Activated T-helper 17 cell treated with anti-CD3 and anti-CD28 coated beads, Interleukin-2, amount 50 U/mL, for 72 hours (primary cell): ENCODE data around the gene GATA2. TPM values are rescaled to one million over a fixed set of nuclear protein-coding genes. Genes with fewer than 3 reads are reported as not detected.

ENCODE experiments used
- ATAC-seq: fragments of 150-1000 bp; cut with Tn5 transposase; replicated peaks from 2 replicates; pipeline ENCODE4 v1.10.0; 2021; ENCODE audit warnings: mild to moderate bottlenecking, moderate library complexity
- H3K27ac Mint-ChIP-seq: one replicate; pipeline ENCODE4 v1.8.0; 2022; ENCODE audit warnings: mixed read lengths
- H3K27me3 Mint-ChIP-seq: one replicate; pipeline ENCODE4 v1.8.0; 2022; ENCODE audit warnings: mixed read lengths
- H3K36me3 Mint-ChIP-seq: one replicate; pipeline ENCODE4 v1.8.0; 2022; ENCODE audit warnings: low read depth, mild to moderate bottlenecking, mixed read lengths
- H3K4me1 Mint-ChIP-seq: one replicate; pipeline ENCODE4 v1.8.0; 2022; ENCODE audit warnings: mixed read lengths
- H3K4me3 Mint-ChIP-seq: one replicate; pipeline ENCODE4 v1.8.0; 2022; ENCODE audit warnings: mild to moderate bottlenecking, mixed read lengths
- H3K9me3 Mint-ChIP-seq: one replicate; pipeline ENCODE4 v1.8.0; 2022; ENCODE audit warnings: mixed read lengths
- total RNA-seq, 2 donors: library from RNA; stranded (reverse); gene quantifications; one replicate each; pipeline ENCODE4 v1.2.3, GENCODE V29; 2022

GATA2 gene
- total RNA-seq, 2 donors from 2014 or later: 0.17 to 1.1 TPM

DNA sequence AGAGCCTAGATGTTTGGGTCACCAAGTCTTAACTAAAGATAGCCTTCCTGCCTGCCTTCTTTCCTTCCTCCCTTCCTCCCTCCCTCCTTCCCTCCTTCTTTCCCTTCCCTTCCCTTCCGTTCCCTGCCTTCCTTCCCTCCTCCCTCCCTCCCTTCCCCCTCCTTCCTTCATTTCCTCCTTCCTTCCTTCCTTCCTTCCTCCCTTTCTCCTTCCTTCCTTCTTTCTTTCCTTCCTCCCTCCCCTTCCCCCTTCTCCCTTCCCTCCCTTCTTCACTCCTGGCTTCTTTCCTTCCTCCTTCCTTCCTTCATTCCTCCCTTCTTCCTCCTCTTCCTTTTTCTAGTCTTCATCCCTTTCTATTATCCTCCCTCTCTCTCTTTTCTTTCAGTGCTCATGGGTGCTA is 28.3 kb downstream of the GATA2 start:
- Mint-ChIP-seq H3K27ac (no peak overlapping the region), H3K4me1 (peaks cover 14% of the 10 kb centered on the region), H3K27me3 (peaks cover 31% of the 10 kb centered on the region), H3K4me3 (no peak overlapping the region), H3K9me3 (no peaks in the 10 kb centered on the region), H3K36me3 (no peaks in the 10 kb centered on the region)
- ATAC-seq: no peak

DNA sequence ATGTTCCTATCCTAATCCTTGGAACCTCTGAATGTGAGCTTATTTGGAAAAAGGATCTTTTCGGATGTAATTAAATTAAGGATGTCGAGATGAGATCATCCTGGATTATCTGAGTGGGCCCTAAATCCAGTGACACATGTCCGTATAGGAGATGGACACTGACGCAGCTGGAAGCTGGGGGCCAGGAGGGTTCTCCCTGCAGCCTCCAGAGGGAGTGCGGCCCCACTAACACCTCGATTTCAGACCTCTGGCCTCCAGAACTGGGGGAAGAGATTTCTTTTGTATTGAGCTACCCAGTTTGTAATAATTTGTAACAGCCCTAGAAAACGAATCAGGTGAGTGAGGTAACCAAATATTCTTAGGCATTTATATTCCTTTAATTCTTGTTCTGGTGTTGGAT is 28.8 kb downstream of the GATA2 start:
- no peak overlapping the region for H3K27ac Mint-ChIP-seq

DNA sequence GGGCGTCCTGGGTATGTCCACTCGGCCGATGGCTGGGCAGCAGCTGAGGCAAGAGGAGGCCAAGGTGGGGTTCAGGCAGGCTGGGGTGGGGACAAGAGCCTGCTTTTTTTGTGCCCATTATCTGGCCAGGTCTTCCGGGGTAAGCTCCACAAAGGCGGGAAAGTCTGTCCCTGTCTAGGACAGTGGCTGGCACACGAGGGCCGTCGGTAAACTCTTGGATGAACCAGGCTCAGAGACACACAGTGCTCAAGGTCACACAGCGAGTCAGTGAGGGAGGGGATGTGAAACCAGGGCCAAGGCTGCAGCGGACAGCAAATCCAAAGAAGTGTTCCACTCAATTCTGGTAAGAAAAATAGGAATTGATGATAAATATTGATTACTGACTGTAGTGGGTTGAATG is 29.2 kb downstream of the GATA2 start:
- H3K4me3 Mint-ChIP-seq: no peak overlapping the region
- H3K36me3 Mint-ChIP-seq: no peaks in the 10 kb centered on the region
- peaks cover 14% of the 10 kb centered on the region for H3K4me1 Mint-ChIP-seq
- no peak for ATAC-seq
- H3K27me3 Mint-ChIP-seq: peaks cover 31% of the 10 kb centered on the region
- no peak overlapping the region for H3K27ac Mint-ChIP-seq
- H3K9me3 Mint-ChIP-seq: no peaks in the 10 kb centered on the region

More for the DNA sequence above, 28.8 kb downstream of the GATA2 start:
- no peaks in the 10 kb centered on the region for H3K9me3 Mint-ChIP-seq
- peaks cover 31% of the 10 kb centered on the region for H3K27me3 Mint-ChIP-seq
- H3K36me3 Mint-ChIP-seq: no peaks in the 10 kb centered on the region
- peaks cover 14% of the 10 kb centered on the region for H3K4me1 Mint-ChIP-seq
- ATAC-seq: no peak
- no peak overlapping the region for H3K4me3 Mint-ChIP-seq

DNA sequence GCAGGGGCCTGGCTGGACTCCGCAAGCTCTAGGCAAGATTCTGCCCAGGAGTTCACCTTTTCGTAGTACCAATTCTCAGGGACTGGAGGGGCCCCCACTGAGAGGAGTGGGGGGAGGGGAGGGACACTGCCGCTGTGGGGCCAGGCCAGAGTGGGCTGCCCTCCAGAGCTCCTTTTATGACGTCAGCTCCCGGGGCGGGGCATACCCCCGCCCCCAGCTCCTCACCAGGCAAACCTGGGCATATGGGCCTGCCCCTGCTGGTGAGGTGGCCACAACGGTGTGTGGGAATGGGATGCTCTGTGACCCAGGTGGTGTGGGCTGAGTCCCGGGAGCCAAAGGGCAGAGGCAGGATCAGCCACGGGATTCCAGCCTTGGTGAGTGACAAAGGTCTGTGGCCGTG is 29.6 kb downstream of the GATA2 start:
- peaks cover 14% of the 10 kb centered on the region for H3K4me1 Mint-ChIP-seq
- no peaks in the 10 kb centered on the region for H3K9me3 Mint-ChIP-seq
- no peak overlapping the region for H3K4me3 Mint-ChIP-seq
- H3K27ac Mint-ChIP-seq: no peak overlapping the region
- H3K36me3 Mint-ChIP-seq: no peaks in the 10 kb centered on the region
- ATAC-seq: no peak
- peaks cover 31% of the 10 kb centered on the region for H3K27me3 Mint-ChIP-seq

DNA sequence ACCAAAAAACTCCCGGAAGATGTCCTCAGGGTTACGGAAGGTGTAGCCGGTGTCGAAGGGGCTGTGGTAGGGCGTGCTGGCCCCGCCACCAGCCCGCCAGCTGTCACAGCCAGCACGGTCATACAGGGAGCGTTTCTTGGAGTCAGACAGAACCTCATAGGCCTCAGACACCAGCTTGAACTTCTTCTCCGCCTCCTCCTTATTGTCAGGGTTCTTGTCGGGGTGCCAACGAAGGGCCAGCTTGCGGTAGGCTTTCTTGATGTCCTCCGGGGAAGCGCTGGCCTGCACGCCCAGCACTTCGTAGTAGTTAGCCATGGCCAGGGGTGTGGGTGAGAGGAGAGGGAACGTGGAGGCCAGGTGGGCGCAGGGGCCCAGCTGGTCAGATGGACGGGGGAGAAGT is 30.1 kb downstream of the GATA2 start:
- no peak for ATAC-seq
- peaks cover 31% of the 10 kb centered on the region for H3K27me3 Mint-ChIP-seq
- no peak overlapping the region for H3K27ac Mint-ChIP-seq
- H3K9me3 Mint-ChIP-seq: no peaks in the 10 kb centered on the region
- peaks cover 14% of the 10 kb centered on the region for H3K4me1 Mint-ChIP-seq
- H3K36me3 Mint-ChIP-seq: no peaks in the 10 kb centered on the region
- no peak overlapping the region for H3K4me3 Mint-ChIP-seq

DNA sequence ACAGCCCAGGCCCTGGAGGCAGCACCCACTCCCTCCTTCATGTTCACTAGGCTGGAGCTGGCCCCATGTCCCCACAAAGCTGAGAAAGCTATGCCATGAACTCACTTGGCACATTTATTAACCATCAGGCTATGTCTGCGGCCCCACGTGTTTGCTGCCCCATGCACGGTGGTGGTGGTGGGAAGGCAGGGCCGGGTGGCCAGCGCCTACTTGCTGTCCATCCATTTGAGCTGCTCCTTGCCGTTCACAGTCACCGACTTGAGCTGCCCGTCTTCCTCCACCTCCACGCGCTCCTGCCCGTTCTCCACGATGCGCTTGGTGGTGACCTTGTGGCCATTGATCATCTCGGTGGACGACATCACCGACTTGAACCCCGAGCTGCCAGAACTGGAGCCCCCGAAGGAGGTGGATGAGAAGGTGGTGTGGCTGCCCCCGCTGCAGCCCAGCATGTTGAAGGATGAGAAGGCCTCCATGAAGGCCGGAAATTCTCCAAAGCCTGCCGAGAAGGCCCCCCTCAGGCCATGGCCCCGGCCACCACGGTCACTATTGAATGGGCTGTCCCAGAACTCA is 30.6 kb downstream of the GATA2 start:
- Mint-ChIP-seq H3K9me3 (no peaks in the 10 kb centered on the region), H3K27ac (no peak overlapping the region), H3K36me3 (no peaks in the 10 kb centered on the region), H3K4me1 (peaks cover 12% of the 10 kb centered on the region), H3K27me3 (peaks cover 35% of the 10 kb centered on the region), H3K4me3 (no peak overlapping the region)
- no peak for ATAC-seq

DNA sequence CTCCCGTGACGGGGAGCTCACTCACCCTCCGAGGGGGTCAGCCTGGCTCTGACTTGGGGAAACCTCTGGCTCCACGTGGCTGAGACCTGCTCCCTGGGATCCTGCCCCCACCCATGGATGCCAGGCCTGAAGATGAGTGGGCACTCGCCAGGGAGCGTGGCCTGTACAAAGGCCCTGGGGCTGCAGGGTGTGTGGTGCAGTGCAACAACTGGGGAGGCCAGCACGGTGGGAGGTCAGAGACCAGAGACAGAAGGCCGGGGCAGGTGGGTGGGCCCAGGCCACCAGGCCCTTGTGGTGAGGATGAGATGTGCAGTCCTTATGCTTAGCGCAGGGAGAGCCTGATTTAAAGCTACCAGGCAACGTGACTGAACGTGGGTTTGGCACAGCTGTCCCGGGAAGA is 31.3 kb downstream of the GATA2 start:
- no peak overlapping the region for H3K27ac Mint-ChIP-seq

DNA sequence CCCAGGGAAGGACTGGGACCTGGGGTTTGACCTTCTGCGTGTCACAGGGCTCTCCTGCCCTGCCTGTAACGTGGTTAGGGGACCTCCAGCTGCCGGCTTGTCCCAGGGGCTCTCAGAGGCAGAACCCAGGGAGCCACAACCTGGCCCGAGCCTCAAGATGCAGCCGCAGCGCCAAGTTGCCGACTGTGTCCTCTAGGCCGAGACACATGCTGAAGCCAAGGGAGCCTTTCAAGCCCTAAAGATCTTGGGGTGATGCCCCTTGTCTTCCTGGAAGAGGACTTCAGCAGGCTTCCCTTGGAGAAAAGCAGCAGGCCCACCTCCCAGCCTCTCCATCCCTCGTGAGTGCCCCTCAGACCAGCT is 33.6 kb downstream of the GATA2 start:
- no peak overlapping the region for H3K4me3 Mint-ChIP-seq
- H3K27me3 Mint-ChIP-seq: peaks cover 22% of the 10 kb centered on the region
- H3K27ac Mint-ChIP-seq: no peak overlapping the region
- H3K9me3 Mint-ChIP-seq: no peaks in the 10 kb centered on the region
- H3K4me1 Mint-ChIP-seq: no peaks in the 10 kb centered on the region
- no peak for ATAC-seq
- H3K36me3 Mint-ChIP-seq: no peaks in the 10 kb centered on the region

More for the DNA sequence above, 31.3 kb downstream of the GATA2 start:
- Mint-ChIP-seq H3K36me3 (no peaks in the 10 kb centered on the region), H3K4me1 (peaks cover 5% of the 10 kb centered on the region), H3K9me3 (no peaks in the 10 kb centered on the region), H3K27me3 (peaks cover 28% of the 10 kb centered on the region), H3K4me3 (no peak overlapping the region)
- ATAC-seq: no peak

DNA sequence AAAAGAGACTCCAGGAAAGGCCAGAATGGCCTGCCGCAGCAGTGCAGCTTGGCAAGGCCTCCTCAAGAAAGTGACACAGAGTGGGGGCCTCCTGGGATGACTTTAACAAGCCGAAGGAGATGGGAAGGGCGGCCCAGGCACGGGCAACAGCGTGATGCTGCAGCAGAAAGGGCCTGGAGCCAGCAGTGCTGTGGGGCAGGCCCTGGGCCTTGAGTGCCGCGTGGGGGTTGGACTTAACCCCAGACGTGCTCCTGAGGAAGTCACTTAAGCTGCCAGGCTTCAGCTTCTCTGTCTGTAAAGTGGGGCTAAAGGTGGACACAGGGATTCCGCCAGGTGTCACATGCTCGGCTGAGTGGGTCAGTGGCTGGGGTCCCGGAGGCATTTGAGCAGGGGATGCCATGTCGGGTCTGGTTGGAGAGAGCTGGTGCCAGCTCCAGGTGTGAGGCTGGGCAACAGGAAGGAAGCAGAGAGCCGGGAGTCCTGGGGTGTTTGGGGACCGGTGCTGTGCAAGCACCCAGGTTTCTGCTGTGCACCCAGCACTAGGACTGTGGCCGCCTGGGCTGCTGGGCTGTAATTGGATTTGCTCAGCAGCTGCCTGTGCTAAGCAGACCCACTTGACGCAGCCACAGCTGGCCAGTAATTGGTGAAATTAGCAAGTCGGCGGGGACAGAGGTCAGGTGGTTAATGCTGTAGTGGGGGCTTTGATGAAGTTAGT is 34.1 kb downstream of the GATA2 start:
- Mint-ChIP-seq H3K9me3 (no peaks in the 10 kb centered on the region), H3K4me3 (no peak overlapping the region), H3K27ac (no peak overlapping the region), H3K27me3 (peaks cover 22% of the 10 kb centered on the region), H3K4me1 (no peaks in the 10 kb centered on the region), H3K36me3 (no peaks in the 10 kb centered on the region)
- no peak for ATAC-seq

DNA sequence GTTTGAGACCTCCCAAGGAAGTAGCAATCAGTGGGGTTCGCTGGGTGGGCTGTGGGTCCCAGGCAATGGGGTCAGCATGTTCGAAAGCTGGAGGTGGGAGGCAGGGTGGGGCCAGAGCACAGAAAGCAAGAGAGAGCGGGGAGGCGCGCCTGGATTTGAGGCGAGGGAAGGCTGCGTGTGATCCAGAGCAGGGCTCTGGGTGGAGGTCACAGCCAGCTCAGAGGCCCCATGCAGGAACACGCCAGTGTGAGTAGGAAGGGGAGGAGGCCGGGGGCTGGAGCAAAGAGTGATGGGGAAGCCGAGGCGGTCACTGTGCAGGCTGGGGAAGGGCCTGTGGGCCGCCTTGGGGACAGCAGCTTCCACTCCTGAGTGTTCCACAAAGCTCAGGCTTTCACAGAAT is 35.1 kb downstream of the GATA2 start:
- no peaks in the 10 kb centered on the region for H3K9me3 Mint-ChIP-seq
- H3K27me3 Mint-ChIP-seq: peaks cover 24% of the 10 kb centered on the region
- no peak for ATAC-seq
- H3K4me1 Mint-ChIP-seq: no peaks in the 10 kb centered on the region
- no peak overlapping the region for H3K4me3 Mint-ChIP-seq
- H3K27ac Mint-ChIP-seq: no peak overlapping the region
- no peaks in the 10 kb centered on the region for H3K36me3 Mint-ChIP-seq

DNA sequence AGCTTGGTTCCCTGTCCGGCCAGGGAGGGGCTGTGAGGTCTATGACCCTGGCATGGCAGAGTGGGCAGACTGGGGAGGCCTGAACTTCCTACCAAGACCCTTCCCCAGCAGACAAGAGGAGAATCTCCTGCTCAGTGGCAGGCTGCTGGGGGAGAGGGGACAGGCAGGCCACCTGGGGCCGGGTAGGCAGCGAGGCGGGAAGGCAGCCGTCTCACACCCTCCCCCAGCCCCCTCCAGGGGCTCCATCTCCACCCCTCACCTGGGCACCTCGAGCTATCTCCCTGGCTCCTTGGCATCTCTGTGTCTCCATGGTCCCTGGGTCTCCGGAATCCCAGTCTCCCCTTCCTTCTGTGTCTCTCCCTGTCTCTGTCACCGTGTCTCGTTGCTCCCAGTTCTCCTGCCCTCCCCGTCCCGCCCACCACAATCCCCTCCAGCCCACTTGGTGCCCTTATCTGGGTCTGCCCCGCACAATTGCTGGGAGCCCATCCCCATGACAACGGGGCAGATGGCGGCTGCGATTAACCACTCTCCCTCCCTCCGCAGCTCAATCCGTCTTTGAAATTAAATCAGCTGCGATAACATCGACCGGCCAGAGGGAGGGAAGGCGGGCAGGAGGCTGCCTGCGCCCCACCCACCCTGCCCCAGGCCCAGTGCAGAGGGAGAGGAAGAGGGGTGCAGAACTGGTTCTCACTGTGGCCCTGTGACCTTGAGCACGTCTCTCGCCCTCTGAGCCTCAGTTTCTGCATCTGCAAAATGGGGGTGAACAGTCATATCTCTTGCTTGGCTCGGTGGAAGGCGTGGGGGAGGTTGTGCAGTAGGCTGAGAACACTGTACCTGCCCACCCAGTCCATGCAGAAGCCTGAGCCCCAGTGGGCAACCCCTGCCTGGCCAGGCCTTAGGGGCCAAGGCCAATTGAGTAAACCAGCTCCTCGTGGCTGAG is 36.0 kb downstream of the GATA2 start:
- H3K9me3 Mint-ChIP-seq: no peaks in the 10 kb centered on the region
- peaks cover 27% of the 10 kb centered on the region for H3K27me3 Mint-ChIP-seq
- H3K27ac Mint-ChIP-seq: no peak overlapping the region
- no peaks in the 10 kb centered on the region for H3K36me3 Mint-ChIP-seq
- no peak overlapping the region for H3K4me3 Mint-ChIP-seq
- H3K4me1 Mint-ChIP-seq: no peaks in the 10 kb centered on the region
- ATAC-seq: no peak

DNA sequence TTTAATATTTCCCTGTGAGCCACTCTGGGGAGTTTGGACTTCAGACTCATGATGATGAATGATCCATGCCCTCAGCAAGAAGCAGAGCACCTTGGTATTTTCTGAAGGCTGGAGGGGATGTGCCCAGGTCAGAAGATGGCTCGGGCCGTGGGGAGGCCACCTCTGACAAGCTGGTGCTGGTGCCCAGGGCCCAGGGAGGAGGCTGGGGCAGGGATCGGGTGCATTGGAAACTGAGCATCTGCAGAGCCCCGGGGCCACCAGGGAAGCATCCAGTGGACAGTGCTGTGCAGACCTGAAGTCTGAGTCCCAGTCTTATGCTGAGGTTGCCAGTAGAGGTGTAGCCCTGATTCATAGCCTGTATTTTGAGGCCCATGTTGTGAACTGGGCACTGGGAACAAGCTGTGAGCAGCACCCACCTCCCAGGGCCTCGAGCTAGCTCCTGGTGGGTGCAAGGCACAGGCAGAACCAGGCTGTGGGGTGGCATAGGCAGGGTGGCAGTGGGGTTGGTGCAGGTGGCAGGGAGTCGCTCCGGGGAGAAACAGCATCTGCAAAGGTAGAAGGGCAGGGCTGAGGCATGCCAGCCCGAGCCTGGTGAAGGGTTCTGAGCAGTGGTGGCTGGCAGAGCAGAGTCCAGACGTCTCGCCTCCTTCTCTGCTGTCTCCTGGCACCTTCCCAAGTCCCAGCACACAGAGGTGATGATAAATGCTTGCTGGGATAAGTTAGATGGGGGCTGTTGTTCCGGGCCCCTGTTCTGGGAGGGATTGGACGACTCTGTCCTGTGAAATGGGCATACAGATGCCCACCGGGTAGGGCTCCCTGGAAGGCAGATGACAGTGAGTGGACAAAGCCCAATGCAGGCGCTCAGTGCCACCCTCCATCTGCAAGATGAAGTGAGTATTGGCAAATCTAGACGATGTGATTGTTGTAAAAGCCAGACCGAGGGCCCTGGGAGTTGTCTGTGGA is 36.9 kb downstream of the GATA2 start:
- ATAC-seq: no peak
- Mint-ChIP-seq H3K4me1 (no peaks in the 10 kb centered on the region), H3K36me3 (no peaks in the 10 kb centered on the region), H3K27me3 (peaks cover 31% of the 10 kb centered on the region), H3K4me3 (no peak overlapping the region), H3K9me3 (peaks cover under 1% of the 10 kb centered on the region), H3K27ac (no peak overlapping the region)

DNA sequence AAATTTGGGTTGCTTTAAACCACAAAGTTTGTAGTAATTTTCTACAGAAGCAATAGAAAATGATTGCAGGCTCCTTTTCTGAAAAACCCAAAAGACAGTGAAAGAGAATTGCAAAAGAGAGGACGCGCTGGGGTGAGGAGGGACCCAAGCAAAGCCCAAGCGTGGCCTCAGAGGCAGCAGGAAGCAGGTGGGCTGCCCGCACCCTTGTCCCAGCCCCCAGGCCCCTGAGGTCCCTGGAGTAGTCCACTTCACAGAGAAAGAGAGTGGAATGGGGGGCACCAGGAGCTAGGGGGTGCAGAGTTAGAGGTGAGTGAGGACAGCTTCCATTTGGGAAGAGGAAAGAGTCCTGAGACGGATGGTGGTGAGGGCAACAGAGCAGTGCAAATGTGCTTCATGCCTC is 37.9 kb downstream of the GATA2 start:
- no peak for ATAC-seq
- H3K4me1 Mint-ChIP-seq: peaks cover 9% of the 10 kb centered on the region
- peak overlapping the region; percentile 23 for H3K27ac Mint-ChIP-seq
- no peak overlapping the region for H3K4me3 Mint-ChIP-seq
- H3K27me3 Mint-ChIP-seq: peaks cover 28% of the 10 kb centered on the region
- no peaks in the 10 kb centered on the region for H3K36me3 Mint-ChIP-seq
- peaks cover 4% of the 10 kb centered on the region for H3K9me3 Mint-ChIP-seq

DNA sequence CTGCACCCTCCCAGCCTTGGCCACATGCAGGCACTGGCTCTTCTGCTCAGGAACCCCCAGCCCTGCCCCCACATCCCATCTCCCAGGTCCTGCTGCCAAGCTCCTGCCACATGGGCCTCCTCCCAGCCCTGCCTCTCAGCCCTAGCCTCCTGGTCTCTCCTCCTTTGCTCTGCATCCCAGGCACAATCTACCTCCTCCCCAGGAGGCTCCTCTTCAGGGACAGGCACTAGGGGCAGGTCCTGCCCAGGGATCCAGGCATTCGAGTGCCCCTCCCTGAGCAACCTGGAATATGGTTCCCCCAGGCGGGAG is 38.7 kb downstream of the GATA2 start:
- H3K27ac Mint-ChIP-seq: no peak overlapping the region
- H3K9me3 Mint-ChIP-seq: peaks cover 4% of the 10 kb centered on the region
- no peak for ATAC-seq
- H3K4me3 Mint-ChIP-seq: no peak overlapping the region
- H3K27me3 Mint-ChIP-seq: peaks cover 28% of the 10 kb centered on the region
- H3K4me1 Mint-ChIP-seq: peaks cover 9% of the 10 kb centered on the region
- H3K36me3 Mint-ChIP-seq: no peaks in the 10 kb centered on the region
